GM19193 (cell line): Measurements from ENCODE around the gene ZNF292.

Source experiments
- POLR2A ChIP-seq: IDR thresholded peaks from 4 replicates; pipeline ENCODE4 v1.6.1; 2011; ENCODE audit not compliant: insufficient read depth, insufficient read length; ENCODE audit errors: extremely low read depth

Gene ZNF292

DNA sequence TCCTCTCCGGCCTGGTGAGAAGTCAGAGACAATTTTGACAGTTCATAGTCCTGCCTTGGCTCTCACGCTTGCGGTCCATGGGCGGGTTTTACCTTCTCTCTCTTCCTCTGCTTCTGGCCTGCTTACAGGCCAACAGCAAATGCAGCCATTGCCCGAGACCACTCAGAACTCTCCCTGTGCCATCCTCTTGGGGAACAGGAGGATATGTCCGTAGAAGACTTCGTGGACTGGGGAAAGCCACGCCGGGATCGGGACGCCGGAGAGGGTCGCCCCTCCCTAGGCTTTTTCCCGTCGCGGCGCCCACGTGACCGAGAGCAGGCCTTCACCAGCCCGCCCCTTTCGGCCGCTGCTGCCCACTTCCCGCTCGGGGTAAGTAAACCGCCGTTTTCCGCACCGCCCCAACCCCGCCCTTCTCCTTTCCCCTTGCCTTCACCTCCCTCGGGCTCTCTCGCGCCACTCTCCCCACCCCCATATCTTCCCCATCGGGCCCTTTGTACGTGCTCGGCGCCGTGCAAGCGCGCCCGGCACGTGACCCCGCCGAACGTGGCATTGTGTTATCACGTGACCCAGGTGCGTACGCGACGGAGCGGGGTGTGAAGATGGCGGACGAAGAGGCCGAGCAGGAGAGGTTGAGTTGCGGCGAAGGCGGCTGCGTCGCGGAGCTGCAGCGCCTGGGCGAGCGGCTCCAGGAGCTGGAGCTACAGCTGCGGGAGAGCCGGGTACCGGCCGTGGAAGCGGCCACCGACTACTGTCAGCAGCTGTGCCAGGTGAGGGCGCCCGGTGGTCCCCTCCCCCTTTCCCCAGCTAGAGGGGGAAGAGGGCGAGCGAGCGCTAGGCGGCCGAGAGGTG, at the start of gene ZNF292:
TSS of gene ZNF292 (plus strand) at position 573 of the 849 bp plus-strand sequence. CDS start at position 600, 27 bp downstream.
- peak; percentile 57 for TF ChIP-seq POLR2A

DNA sequence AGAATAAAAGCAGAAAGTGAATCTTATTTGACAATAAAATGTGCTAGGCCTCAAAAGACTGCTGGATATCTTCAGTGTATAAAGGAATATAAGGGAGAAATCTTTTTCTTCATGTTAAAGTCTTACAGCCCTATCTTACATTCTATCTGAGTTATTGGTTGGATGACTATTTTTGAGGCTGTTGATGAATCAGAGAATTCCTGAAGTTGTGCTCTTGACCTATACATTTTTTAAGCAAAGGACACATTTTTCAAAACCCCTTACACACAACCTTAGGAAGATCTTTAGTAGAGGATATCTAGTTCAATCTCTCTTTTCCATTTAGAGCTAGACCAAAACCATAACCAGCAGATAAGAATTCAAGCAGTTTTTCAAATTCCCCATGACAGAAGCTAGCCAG, 49.5 kb upstream of the ZNF292 start:
- TF ChIP-seq POLR2A, result no peak

DNA sequence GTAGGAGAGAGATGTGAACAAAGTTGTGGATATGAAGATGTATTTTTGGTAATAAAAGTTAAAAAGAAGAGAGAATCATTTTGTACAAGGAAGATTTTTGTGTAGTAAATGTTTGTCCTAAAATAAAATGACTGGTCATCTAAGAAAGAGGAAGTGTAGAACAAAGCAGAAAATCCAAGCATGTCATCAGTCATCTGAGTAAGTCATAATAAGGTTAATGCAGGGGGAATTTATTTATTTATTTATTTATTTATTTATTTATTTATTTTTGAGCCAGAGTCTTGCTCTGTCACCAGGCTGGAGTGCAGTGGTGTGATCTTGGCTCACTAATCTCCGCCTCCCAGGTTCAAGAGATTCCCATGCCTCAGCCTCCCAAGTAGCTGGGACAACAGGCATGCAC, 44.7 kb upstream of the ZNF292 start:
- no peak for TF ChIP-seq POLR2A

DNA sequence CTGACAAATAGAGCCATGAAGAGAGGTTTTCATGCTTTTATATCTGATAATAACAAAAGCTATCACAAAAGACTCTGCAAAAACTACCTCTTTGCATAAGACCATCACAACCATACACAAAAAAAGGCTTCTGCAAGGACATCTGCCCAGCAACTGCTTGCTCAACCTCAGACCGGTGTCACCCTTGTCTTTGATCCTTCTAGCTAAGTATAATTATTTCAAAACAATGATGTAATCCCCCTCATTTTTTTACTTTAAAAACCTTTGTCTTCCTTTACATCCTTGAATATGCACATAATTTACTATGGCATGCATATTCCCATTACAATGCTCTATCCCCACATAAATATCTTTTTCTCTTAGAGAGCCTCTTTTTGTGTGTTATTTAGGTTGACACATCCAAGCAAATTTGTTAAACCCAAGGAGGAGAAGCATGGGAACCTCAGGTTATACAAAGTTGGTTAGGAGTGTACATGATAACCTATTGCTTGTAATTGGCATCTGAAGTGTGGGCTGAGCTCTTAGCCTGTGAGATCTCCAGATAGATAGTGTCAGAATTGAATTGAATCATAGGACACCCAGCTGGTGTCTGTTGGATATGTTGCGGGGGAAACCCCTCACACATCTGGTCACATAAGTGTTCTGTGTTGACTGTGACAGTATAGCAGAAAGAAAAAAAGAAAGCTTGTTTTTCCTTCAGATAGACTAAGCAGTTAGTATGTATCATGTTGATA, 39.8 kb upstream of the ZNF292 start:
- no peak for TF ChIP-seq POLR2A

DNA sequence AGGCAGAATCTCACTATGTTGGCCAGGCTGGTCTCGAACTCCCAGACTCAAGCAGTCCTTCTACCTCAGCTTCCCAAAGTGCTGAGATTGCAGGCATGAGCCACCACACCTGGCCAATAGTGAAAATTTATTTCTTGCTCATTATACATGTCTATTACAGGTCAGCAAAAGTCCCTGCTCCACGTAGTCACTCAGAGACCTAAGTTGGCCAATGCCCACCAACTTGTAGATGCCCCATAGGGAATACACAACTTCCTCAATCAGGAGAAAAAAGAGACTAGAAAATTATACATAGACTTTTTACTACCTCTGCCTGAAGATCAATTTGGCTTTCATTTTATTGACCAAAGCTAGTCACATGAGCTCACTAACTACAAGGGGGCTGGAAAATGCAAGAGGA, 38.4 kb upstream of the ZNF292 start:
- no peak for TF ChIP-seq POLR2A

DNA sequence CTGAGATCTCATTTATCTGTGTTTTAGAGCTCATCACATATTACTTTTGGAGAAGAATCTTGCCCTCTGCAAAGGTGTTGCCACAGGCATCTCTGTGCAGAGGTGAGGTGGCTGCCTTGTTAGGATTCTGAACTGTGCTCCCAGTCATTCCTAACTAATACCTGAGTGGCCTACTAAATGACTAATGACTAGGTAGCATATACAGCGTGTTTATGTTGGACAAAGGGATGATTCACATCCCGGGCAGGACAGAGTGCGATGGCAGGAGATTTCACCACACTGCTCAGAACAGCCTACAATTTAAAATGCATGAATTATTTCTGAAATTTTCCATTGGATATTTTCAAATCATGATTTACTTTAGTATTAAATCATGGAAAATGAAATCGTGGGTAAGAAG, 37.3 kb upstream of the ZNF292 start:
- no peak for TF ChIP-seq POLR2A

DNA sequence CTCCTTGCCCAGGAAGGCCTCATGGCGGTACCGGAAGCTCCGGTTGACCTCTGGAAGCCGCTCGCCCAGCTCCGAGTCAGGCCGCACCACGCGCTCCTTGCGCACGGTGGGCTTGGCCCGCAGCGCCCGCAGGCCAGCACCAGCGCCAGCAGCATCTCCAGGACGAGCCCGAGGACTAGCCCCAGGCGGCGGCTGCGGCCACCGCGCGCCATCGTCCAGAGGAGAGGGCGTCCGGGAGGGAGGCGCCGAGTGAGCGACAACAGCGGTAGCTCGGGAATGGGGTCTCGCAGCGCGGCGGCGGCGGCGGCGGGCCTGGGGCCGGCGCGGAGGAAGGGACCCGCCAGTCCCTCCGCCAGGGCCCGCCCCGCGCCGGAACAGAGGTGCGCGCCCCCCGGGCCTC, 32.9 kb upstream of the ZNF292 start:
- TF ChIP-seq POLR2A, result no peak

DNA sequence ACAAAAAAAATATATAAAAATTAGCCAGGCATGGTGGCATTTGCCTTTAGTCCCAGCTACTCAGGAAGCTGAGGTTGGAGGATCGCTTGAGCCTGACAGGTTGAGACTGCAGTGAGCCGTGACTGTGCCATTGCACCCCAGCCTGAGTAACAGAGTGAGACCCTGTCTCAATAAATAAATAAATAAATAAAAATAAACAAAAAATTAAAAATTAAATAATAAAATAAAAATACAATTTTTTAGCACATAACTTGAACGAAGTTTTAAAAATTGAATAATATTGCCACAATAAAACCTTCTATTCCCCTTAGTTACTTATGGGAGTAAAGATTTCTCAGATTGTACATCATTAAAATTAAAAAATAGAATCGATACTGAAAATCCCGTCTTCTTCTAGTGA, 31.3 kb upstream of the ZNF292 start:
- no peak for TF ChIP-seq POLR2A

DNA sequence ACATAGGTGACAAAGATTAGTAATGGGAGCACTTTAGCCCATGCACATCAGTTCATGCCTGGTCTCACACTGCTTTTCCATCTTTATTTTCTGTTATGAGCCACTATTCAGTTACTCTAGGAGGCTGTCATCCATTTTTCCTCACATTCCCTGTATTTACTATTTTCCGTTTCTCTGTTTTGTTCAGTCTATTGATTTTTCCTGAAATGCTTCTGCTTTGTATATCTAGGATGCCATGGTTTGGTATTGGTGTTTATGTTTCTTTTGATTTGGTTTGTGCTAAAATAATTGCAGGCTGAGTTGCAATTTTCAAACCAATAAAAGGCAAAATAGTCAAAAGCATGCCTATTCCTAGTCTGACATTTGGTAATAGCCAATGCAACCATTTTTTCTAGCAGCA, 28.9 kb upstream of the ZNF292 start:
- TF ChIP-seq POLR2A, result no peak

DNA sequence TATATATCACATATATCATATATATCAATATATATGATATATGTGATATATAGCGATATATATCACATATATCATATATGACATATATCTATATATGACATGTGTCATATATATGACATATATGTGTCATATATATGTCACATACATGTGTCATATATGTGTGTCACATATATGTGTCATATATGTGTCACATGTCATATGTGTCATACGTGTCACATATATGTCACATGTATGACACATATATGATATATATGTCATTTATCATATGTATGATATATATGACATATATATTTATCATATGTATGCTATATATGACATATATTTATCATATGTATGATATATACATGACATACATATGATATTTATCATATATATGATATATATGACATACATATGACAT, 27.6 kb upstream of the ZNF292 start:
- TF ChIP-seq POLR2A, result no peak

DNA sequence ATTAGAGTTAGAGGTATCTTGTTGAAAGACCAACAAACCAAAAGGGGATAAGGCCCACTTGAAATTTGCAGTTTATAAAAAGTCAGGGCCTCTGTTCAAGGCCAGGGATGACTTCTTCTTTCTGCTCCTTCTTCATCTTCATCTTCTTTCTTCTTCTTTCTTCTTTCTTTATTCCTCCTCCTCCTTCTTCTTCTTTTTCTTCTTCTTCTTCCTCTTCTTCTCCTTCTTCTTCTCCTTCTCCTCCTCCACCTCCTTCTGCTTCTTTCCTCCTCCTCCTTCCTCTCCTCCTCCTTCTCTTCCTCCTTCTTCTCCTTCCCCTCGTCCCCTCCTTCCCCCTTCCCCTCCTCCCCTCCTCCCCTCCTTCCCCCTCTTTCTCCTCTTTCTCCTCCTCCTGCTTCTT, 18.4 kb upstream of the ZNF292 start:
- TF ChIP-seq POLR2A, result no peak

DNA sequence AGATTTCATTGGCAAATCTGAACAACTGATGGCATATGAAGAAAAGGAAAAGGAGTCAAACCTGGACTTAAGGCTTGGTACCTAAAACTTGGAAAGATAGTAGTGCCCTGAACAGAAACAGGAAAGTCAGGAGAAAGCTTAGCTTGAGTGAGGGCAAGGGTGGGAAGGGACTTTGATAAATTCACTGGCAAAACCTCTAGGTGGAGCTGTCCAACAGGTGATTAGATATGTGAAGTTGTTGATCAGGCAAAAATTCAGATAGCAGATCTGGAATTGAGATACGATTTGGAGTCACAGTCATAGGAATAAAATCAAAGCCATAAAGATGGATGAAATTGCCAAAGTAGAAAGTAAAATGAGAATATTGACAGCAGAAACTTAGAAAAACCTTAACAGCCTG, 16.1 kb upstream of the ZNF292 start:
- TF ChIP-seq POLR2A, result no peak

DNA sequence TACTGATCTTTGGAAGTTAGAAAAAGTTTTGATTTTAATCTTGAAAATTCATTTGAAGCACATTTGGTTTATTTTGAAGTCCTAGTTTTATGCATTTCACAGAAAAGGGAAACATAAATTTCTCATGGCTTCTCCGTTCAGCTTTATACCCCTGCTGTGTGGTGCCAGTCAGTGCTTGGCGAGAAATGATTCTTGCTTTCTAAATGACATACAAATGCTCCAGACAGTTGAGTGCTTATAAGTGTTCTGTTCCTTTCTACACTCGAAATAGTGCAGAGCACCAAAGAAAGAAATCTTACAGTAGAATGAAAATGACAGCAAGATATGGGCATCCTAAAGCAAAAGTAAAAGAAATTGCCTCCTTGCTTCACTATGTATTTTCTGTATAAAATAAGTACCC, 9.0 kb upstream of the ZNF292 start:
- no peak for TF ChIP-seq POLR2A

DNA sequence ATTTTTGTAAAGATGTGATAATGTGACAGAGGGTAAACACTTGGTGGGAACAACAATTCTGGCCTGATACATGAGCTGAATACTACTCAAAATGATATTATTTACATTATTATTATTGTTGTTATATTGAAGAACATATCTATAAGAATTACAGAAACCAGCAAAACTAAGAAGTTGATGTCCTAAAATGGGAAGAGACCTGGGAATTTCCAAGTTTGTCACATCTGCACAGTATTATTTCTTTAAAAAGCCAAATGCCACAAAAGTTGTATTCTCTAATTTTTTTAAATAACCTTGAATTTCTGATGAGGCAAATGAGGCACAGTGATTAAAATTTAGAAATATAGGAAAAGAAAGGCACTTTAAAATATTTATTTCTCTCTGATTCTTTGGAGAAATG, 5.0 kb upstream of the ZNF292 start:
- TF ChIP-seq POLR2A, result no peak

DNA sequence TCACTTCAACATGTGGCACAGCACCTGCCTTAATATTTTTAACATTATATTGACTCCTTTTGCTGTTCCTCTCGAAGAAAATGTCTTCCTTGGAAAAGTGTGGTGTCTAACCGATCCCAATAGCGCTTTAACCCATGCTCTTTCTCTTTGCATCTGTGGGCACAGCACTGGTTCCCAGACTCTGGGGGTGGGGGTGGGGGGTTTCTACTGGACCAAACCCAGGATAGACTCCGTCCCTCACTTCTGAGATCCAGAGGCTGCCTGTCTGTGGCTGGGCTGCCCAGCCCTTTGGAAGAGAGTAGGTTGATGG, 3.9 kb upstream of the ZNF292 start:
- TF ChIP-seq POLR2A, result no peak
